ENCODE data around the gene PPP2R2C. TPM values are rescaled to one million over a fixed set of nuclear protein-coding genes. Genes with fewer than 3 reads are reported as not detected.

PPP2R2C gene
- total RNA-seq, 1 donor from 2014 or later = 2.2 TPM

- Histone ChIP-seq H3K4me3 (no peak overlapping the region), H3K36me3 (no peaks in the 10 kb centered on the region), H3K9me3 (no peaks in the 10 kb centered on the region), H3K27ac (no peak overlapping the region), H3K4me1 (no peaks in the 10 kb centered on the region), H3K27me3 (no peaks in the 10 kb centered on the region)
- intact Hi-C loops (cut with DNase I) = no loop called here
- TF ChIP-seq CTCF (IDR thresholded peaks at IDR 0.05) = no peak
- DNase-seq (ENCODE audit: low spot score in 2 of 2) = no peak
Measured at GRCh38 chr4:6346373-6347110, 125.9 kb downstream of the PPP2R2C start.

GRCh38 chr4:6345866-6346265, 126.5 kb downstream of the PPP2R2C start:
- TF ChIP-seq CTCF (IDR thresholded peaks at IDR 0.05) = no peak
- Histone ChIP-seq H3K4me1 (no peaks in the 10 kb centered on the region), H3K27me3 (no peaks in the 10 kb centered on the region), H3K27ac (no peak overlapping the region), H3K36me3 (no peaks in the 10 kb centered on the region), H3K9me3 (no peaks in the 10 kb centered on the region), H3K4me3 (no peak overlapping the region)
- no peak for DNase-seq (ENCODE audit: low spot score in 2 of 2)
- intact Hi-C loops (cut with DNase I) = no loop called here

DNA sequence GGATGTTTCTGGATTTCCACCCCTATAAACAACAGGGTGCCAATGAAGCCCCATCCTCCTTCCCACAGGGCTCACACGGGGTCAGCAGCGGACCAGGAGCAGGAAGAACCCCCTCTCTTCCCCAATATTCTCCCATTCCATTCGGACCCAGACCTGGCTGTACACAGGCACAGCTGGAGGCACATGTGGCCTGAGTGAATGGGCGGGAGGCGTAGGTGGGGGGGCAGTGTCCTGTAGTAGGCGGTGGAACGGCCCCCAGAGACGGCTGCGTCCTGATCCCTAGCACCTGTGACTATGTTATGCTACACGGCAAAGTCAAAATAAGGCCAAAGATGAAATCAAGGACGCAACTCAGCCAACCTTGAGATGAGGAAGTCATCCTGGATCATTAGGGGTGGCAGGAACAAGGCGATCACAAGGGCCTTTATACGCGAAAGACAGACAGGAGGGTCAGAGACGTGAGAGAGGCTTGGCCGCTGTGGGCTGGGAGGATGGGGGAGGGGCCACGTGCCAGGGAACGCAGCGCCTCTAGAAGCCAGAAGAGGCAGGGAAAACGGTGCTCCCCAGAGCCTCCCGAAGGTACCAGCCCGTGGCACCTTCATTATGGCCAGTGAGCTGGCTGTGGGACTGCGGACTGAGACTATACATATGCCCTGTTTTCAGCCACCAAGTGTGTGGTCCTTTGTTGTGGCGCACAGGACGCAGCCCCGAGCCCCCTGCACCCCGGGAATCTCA, 127.2 kb downstream of the PPP2R2C start:
- Histone ChIP-seq H3K4me3 (no peak overlapping the region), H3K9me3 (no peaks in the 10 kb centered on the region), H3K36me3 (no peaks in the 10 kb centered on the region), H3K27ac (no peak overlapping the region), H3K4me1 (no peaks in the 10 kb centered on the region), H3K27me3 (no peaks in the 10 kb centered on the region)
- intact Hi-C loops (cut with DNase I) = no loop called here
- no peak for TF ChIP-seq CTCF (IDR thresholded peaks at IDR 0.05)
- no peak for DNase-seq (ENCODE audit: low spot score in 2 of 2)

- intact Hi-C loops (cut with DNase I) = no loop called here
- DNase-seq (ENCODE audit: low spot score in 2 of 2) = no peak
- H3K27me3 ChIP-seq = no peaks in the 10 kb centered on the region
- TF ChIP-seq CTCF (IDR thresholded peaks at IDR 0.05) = no peak
- no peak overlapping the region for H3K4me3 ChIP-seq
- no peak overlapping the region for H3K27ac ChIP-seq
- H3K9me3 ChIP-seq = no peaks in the 10 kb centered on the region
- H3K36me3 ChIP-seq = no peaks in the 10 kb centered on the region
- H3K4me1 ChIP-seq = no peaks in the 10 kb centered on the region
Measured at GRCh38 chr4:6343939-6344408, 128.4 kb downstream of the PPP2R2C start.

DNA sequence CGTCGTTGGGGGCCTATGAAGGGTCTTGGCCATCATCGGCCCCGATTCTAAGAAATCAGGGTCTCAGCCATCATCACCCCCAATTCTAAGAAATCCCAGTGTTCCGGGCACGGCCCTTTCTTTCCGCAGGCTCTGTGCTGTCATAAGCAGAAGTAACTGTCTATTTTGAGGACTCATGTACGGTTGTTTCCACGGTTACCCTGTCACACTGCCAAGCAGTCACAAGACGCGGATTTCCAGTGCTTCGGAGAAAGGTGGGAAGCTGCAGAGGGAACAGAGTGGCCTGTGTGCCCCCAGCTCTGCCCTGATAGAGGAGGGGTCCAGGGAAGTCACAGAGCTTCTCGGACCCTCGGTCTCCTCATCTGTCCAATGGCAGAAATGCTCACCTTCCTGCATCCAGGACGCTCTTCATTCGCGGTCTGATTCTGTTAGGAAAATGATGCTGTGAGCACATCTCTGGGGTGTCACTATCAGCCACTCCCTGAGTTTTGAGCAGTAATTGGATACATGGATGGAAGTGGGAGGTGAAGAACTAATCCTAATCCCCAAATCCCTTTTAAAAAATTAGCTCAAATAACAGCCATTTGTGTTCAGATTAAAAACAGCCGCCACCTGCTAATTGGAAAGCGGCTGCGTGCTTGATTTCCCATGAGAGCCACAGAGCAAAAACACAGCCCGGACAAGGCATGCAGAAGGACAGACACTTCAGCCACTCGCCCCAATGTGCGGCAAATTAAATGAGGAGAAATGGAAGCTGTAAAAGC, 129.7 kb downstream of the PPP2R2C start:
- Histone ChIP-seq H3K9me3 (no peaks in the 10 kb centered on the region), H3K4me1 (no peaks in the 10 kb centered on the region), H3K36me3 (no peaks in the 10 kb centered on the region), H3K27me3 (no peaks in the 10 kb centered on the region), H3K27ac (no peak overlapping the region), H3K4me3 (no peak overlapping the region)
- TF ChIP-seq CTCF (IDR thresholded peaks at IDR 0.05) = no peak
- DNase-seq (ENCODE audit: low spot score in 2 of 2) = no peak
- intact Hi-C loops (cut with DNase I) = no loop called here

Data from ascending aorta (tissue), 2 donors.